NCI-H460 (cell line): Measurements from ENCODE around the gene STAG1. TPM values are rescaled to one million over a fixed set of nuclear protein-coding genes. Genes with fewer than 3 reads are reported as not detected.

Experiments used
- DNase-seq: peaks from one replicate; pipeline ENCODE4 v3.0.0-alpha.2; 2016; ENCODE audit warnings: low read depth; ENCODE audit errors: extremely low read depth
- small RNA-seq, 2 experiments: library from RNA; depleted of rRNA; stranded (forward); fragments of <200 nt; gene quantifications; one replicate each; pipeline ENCODE3, GENCODE V24; 2014
- total RNA-seq: library from RNA; depleted of rRNA; stranded (reverse); fragments of >200 nt; shearing (Covaris generic); gene quantifications from 2 replicates; pipeline ENCODE4 v1.2.3, GENCODE V29; 2014; rRNA removed

Gene STAG1
- total RNA-seq, 1 experiment from 2014 or later: 27.3 TPM

DNA sequence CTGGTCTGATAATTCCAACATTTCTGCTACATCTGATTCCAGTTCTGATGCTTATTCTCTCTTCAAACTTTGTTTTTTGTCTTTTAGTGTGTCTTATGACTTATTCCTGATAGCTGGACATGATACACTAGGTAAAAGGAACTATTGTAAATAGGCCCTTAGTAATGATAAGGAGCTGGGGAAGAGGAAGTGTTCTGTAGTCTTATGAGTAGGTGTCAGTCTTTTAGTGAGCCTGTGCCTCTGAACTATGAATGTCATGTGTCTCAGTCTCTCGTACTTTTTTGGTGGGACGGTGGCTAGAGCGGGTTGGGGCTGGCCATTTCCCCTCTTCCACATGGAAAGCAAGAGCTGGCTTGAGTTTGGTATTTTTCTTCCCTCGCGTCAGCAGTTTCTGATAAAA is 460.9 kb downstream of the STAG1 start:
- DNase-seq: no peak

Small RNAs within 50 kb of the gene (small RNA-seq; reads per million reads assigned to genes)
- gene RNU6-1284P: 0 reads per million in 2 experiments
- 0 reads per million in 2 experiments for gene RNU6-789P

Other genes starting within 250 kb of the STAG1 start
- 13.7 and 16.2 TPM in 2 replicates for gene SLC35G2, start 66.7 kb upstream of the STAG1 start, total RNA-seq
- 44.6 and 52.8 TPM in 2 replicates for gene NCK1, start 109.8 kb upstream of the STAG1 start, total RNA-seq
- 7.1 and 8.8 TPM in 2 replicates for gene IL20RB, start 205.6 kb upstream of the STAG1 start, total RNA-seq